Gastroesophageal sphincter (tissue), 3 donors: ENCODE data around the gene KRT38.

ENCODE experiments used
- CTCF ChIP-seq, 4 experiments: fragments of 200-600 bp in 2 of 4; fragments of 450-650 bp in 2 of 4; sonication (generic) in 1 of 4; IDR thresholded peaks; one replicate each; pipeline ENCODE4 v1.5.1; 2017 to 2019; ENCODE audit warnings: antibody characterized with exemption in 4 of 4, mild to moderate bottlenecking in 2 of 4, moderate library complexity in 2 of 4
- POLR2AphosphoS5 ChIP-seq: sonication (generic); formaldehyde crosslinking; IDR thresholded peaks from one replicate; pipeline ENCODE4 v1.6.1; 2017; ENCODE audit warnings: antibody characterized with exemption

- TF ChIP-seq POLR2AphosphoS5 = no peak
- no peak for TF ChIP-seq CTCF (IDR thresholded peaks at IDR 0.05)
Observed at GRCh38 chr17:41420134-41420533, 20.6 kb downstream of the KRT38 start.
